ENCODE data around the gene COL4A2.
"Not testable (repeated sequence)": the region's sequence is repeated elsewhere in the genome, so short reads cannot be mapped to it uniquely, and the experiment has no call there.

The COL4A2 gene

DNA sequence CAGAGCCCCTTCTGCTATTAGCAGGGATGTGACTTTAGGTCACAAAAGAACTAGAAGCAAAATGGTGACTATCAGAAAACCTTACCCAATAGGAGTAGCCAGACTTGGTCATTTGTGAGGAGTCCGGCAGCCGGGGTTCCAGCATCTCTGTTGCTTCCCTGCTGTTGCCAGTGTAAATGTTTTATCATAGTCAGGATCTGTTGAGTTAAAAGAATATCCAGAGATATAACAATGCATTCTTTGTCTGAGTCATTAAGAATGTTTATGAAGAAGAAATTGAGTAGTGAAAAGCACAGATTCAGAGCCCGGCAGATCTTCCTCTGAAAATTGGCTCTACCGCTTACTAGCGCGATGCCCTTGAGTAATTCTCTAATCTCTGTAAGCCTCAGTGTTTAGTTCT lies 84.2 kb downstream of the COL4A2 start:
- Mint-ChIP-seq H3K27ac (no peak overlapping the region), H3K4me3 (no peak overlapping the region), H3K27me3 (peaks cover 52 to 53% of the 10 kb centered on the region in 2 donors), H3K4me1 (peaks cover 8 to 19% of the 10 kb centered on the region in 2 donors), H3K36me3 (peaks cover 0 to 1% of the 10 kb centered on the region in 2 donors), H3K9me3 (peaks cover 0 to 2% of the 10 kb centered on the region in 2 donors)
- ATAC-seq (replicated peaks) (no peak), DNase-seq (no peak)

DNA sequence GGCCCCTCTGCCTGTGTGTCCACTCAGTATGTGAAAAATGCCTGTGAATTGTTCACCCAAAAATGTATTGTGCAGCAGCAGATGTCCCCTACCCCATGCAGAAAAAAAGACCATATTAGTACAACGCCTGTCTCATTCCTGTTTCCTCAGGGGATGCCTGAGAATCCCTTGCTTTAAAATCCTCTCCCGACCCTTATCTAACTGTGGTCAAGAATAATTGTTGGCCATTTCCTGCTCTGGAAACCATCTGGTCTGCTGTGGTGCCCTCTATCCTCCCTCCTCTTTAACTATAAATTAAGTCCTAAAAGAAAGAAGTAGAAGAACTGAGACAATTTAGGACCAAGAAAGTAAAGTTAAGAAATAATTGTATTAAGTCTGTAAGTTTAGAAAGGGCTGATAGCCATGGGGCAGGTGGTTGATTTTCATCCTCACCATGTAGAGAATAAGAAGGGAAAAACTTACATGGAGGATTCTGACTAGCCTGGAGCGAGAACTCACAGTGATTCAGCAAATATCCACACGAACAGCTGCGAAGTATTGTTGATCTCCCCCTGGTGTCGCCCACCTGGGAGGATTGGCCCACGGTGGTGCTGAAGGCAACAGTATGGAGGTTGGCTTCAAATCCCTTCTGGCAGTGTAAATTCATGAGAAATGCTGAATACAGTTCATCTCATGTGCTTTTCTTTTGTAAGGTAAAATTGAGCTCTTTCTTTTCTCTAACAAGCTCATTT lies 85.6 kb downstream of the COL4A2 start:
- no peak for ATAC-seq (replicated peaks)
- Mint-ChIP-seq H3K27ac (no peak overlapping the region), H3K4me3 (no peak overlapping the region), H3K36me3 (peaks cover 0 to 1% of the 10 kb centered on the region in 2 donors), H3K4me1 (peaks cover 8 to 17% of the 10 kb centered on the region in 2 donors), H3K27me3 (peaks cover 65 to 66% of the 10 kb centered on the region in 2 donors), H3K9me3 (peaks cover 0 to 2% of the 10 kb centered on the region in 2 donors)
- DNase-seq = no peak

DNA sequence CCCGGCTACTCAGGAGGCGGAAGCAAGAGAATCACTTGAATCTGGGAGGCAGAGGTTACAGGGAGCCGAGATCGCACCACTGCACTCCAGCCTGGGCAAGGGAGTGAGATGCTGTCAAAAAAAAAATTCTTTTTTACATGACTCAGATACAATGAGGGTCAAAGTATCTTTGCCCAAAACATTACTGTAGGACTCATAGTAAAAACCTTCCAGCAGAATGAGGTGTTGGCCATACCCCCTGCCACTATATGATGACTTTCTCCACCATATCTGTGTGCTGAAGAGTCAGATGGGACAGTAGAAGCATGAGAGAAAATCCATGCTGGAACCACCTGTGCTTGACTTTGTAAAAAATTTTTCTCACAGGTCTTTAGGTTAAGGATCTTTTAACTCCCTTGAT lies 86.7 kb downstream of the COL4A2 start:
- H3K36me3 Mint-ChIP-seq = peaks cover 0 to 1% of the 10 kb centered on the region in 2 donors
- no peak overlapping the region for H3K4me3 Mint-ChIP-seq
- H3K9me3 Mint-ChIP-seq = peaks cover 0 to 2% of the 10 kb centered on the region in 2 donors
- peaks cover 61 to 68% of the 10 kb centered on the region in 2 donors for H3K27me3 Mint-ChIP-seq
- ATAC-seq (replicated peaks) (no peak), DNase-seq (no peak)
- H3K27ac Mint-ChIP-seq = no peak overlapping the region
- peaks cover 2 to 8% of the 10 kb centered on the region in 2 donors for H3K4me1 Mint-ChIP-seq

DNA sequence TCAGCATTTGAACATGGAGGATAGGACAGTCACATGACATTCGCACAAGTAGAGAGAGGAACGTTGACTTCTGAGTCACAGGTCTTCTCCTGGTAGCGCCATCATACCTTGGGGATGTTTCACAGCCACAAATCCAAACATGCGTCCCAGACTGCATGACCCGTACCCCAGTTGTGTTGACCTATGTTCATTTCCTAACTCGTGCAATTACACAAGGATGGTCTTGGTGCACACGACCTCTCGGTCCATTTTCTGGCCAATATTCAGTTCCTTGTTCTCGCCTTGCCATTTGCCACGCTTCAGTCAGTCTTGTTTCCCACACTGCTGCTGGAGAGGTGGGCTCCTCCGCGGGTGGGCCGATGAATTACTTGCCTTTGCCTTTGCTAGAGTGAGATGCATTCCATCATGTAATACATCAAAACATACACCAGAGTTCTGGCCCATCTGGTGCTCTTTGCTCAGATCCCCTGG lies 87.3 kb downstream of the COL4A2 start:
- H3K4me3 Mint-ChIP-seq = no peak overlapping the region
- peaks cover 0 to 1% of the 10 kb centered on the region in 2 donors for H3K36me3 Mint-ChIP-seq
- DNase-seq = no peak
- peaks cover 0 to 5% of the 10 kb centered on the region in 2 donors for H3K4me1 Mint-ChIP-seq
- H3K27me3 Mint-ChIP-seq = peaks cover 55 to 62% of the 10 kb centered on the region in 2 donors
- ATAC-seq (replicated peaks) = no peak
- H3K27ac Mint-ChIP-seq = no peak overlapping the region
- H3K9me3 Mint-ChIP-seq = peaks cover 0 to 2% of the 10 kb centered on the region in 2 donors

DNA sequence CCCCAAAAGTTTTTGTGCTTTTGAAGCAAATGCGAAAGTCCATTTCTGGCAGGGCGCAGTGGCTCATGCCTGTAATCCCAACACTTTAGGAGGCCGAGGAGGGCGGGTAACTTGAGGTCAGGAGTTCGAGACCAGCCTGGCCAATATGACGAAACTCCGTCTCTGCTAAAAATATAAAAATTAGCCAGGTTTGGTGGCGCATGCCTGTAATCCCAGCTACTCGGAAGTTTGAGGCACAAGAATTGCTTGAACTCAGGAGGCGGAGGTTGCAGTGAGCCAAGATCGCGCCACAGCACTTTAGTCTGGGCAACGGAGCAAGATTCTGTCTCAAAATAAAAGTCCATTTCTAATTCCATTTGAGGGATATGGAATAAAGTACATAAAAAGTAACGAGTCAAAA lies 88.5 kb downstream of the COL4A2 start:
- not testable (repeated sequence) for ATAC-seq (replicated peaks); H3K4me3 Mint-ChIP-seq; H3K36me3 Mint-ChIP-seq

DNA sequence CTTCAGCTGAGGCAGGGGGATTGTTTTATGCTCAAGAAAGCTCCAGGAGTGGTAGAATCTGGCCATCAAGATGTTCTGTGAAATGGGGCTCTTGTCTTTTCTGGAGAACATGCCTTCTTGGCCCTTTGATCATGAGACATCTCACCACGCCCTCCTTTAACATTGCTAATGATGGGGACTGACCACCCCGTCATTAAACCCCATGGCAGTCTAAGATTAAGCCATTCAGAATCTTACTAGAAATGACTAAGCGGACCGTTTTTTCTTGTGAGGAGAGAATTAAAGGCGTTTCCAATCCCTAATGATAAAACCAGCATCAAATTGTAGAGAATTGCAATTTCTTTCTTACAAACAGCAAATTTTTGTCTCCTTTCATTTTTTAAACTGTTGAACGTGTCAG lies 89.4 kb downstream of the COL4A2 start:
- H3K36me3 Mint-ChIP-seq = peaks cover 0 to 1% of the 10 kb centered on the region in 2 donors
- DNase-seq = no peak
- no peak overlapping the region for H3K27ac Mint-ChIP-seq
- peaks cover 0 to 2% of the 10 kb centered on the region in 2 donors for H3K9me3 Mint-ChIP-seq
- peaks cover 0 to 5% of the 10 kb centered on the region in 2 donors for H3K4me1 Mint-ChIP-seq
- peaks cover 45 to 48% of the 10 kb centered on the region in 2 donors for H3K27me3 Mint-ChIP-seq
- no peak for ATAC-seq (replicated peaks)
- no peak overlapping the region for H3K4me3 Mint-ChIP-seq

More for the DNA sequence above, 88.5 kb downstream of the COL4A2 start:
- DNase-seq, H3K9me3 Mint-ChIP-seq, H3K27ac Mint-ChIP-seq, H3K4me1 Mint-ChIP-seq: not testable (repeated sequence)
- peaks cover 53% of the 10 kb centered on the region in 2 donors for H3K27me3 Mint-ChIP-seq

DNA sequence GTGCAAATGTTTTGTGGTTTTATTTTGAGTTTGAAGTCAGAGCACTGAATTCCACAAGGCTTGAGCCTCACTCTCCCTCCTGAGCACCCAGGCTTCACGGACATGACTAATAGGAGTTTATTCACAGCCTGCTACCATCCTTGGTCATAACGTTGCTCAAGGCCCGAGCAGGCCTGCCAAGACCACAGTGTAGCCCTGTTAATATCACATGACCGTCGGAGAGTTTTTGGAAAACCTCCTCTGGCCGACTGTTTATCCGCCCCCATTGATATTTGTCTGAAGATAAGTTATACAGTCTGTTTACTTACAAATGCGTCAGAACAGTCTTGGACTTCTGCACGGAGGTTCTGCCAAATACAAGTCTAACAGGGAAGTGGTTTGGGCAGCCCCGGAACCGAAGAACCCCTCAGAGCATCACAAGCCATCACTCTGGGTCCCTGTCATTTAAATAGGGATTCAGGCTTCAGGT lies 89.9 kb downstream of the COL4A2 start:
- Mint-ChIP-seq H3K4me3 (no peak overlapping the region), H3K9me3 (no peaks in the 10 kb centered on the region), H3K27ac (no peak overlapping the region), H3K36me3 (peaks cover 0 to 1% of the 10 kb centered on the region in 2 donors), H3K4me1 (peaks cover 0 to 5% of the 10 kb centered on the region in 2 donors), H3K27me3 (peaks cover 42 to 47% of the 10 kb centered on the region in 2 donors)
- DNase-seq (no peak), ATAC-seq (replicated peaks) (no peak)

DNA sequence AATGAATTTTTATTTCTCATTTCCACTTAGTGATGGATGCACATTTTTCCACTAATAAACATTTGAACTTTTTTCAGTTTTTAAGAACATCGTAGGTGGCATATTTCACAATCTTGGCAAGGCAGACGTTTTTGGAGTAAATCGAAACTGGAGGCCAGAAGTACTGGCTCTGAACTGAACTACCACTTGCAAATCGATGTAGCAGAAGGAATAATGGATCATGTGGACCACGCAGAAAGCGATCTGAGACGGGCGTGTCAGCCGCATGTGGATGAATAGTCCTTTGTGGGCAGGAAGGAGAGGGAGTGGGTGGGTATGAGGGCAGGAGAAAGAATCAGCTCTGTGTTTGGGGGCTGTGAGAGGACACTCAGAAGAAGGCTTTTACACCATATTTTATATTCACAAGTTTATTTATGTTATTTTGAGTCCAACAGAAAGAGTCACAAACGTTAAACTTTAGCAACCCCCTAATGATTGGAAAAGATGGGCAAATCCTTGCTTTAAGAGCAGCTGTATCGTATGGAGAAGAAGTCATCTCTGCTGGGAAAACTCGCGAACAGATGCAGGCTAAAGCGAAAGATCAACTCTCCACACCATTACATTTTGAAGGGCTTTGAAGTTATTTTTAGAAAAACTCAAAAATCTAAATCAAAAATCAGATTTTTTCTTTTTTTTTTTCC lies 90.5 kb downstream of the COL4A2 start:
- H3K4me3 Mint-ChIP-seq = no peak overlapping the region
- peaks cover 0 to 3% of the 10 kb centered on the region in 2 donors for H3K4me1 Mint-ChIP-seq
- ATAC-seq (replicated peaks) (no peak), DNase-seq (no peak)
- H3K27ac Mint-ChIP-seq = no peak overlapping the region
- no peaks in the 10 kb centered on the region for H3K9me3 Mint-ChIP-seq
- peaks cover 40 to 47% of the 10 kb centered on the region in 2 donors for H3K27me3 Mint-ChIP-seq
- H3K36me3 Mint-ChIP-seq = peaks cover 0 to under 1% of the 10 kb centered on the region in 2 donors

DNA sequence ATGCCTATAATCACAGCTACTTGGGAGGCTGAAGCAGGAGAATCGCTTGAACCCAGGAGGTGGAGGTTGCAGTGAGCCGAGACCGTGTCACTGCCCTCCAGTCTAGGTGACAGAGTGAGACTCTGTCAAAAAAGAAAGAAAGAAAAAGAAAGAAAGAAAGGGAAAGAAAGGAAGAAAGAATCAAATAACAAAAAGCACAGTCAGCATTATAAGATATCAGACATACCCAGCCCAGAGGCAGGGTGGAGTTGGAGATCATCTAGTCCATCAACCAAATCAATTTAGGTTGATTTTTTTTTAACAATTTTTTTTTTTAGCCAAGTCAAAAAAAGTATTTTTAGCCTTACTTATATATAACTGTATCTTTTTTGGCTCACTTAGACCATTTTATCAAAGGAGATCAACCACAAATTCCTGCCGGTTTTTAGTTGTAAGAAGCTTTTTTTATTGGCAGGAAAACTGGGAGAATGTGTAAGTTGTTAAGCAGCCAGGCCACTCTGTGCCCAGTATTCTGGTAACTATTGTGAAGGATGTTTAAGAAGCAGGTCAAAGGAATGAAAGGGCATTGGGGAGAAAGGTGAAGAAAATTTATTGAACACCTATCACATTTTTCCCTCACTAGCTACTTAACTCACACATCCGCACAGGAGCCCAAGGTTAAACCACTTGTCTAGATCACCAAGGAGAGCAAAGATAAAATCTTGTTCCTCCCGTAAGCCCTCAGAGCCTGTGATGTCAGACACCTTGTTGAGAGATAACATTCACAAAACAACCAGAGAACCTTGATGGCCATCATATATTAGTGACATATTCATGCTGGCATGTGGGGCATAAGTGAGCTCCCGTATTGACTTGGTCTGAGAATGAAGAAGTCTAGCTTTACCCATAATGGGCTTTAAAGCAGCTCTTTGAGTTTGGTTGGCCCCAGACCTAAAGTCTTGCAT lies 91.8 kb downstream of the COL4A2 start:
- H3K27me3 Mint-ChIP-seq = peaks cover 51 to 56% of the 10 kb centered on the region in 2 donors
- no peaks in the 10 kb centered on the region for H3K4me1 Mint-ChIP-seq
- DNase-seq (no peak), ATAC-seq (replicated peaks) (no peak)
- no peaks in the 10 kb centered on the region for H3K9me3 Mint-ChIP-seq
- H3K4me3 Mint-ChIP-seq = no peak overlapping the region
- H3K36me3 Mint-ChIP-seq = no peaks in the 10 kb centered on the region
- no peak overlapping the region for H3K27ac Mint-ChIP-seq

DNA sequence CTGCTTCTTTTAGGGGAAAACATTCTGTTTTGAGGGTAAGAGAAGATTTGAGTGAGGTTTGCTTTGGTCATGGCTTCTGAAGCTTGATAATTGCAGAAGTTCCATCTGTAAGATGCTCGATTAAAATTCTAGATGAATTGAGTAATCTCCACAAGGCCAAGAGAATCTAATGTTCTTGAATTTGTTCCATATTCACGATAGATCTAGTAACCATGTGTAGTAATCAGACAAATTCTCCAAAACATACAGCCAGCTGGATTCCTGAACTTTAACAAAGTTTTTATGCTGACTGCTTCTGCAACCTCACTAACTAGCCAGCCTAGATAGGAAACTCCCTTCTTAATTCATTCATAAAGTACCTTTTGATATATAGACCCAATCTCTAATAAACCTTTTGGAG lies 92.7 kb downstream of the COL4A2 start:
- H3K4me3 Mint-ChIP-seq = no peak overlapping the region
- peaks cover 47 to 56% of the 10 kb centered on the region in 2 donors for H3K27me3 Mint-ChIP-seq
- ATAC-seq (replicated peaks) = no peak

DNA sequence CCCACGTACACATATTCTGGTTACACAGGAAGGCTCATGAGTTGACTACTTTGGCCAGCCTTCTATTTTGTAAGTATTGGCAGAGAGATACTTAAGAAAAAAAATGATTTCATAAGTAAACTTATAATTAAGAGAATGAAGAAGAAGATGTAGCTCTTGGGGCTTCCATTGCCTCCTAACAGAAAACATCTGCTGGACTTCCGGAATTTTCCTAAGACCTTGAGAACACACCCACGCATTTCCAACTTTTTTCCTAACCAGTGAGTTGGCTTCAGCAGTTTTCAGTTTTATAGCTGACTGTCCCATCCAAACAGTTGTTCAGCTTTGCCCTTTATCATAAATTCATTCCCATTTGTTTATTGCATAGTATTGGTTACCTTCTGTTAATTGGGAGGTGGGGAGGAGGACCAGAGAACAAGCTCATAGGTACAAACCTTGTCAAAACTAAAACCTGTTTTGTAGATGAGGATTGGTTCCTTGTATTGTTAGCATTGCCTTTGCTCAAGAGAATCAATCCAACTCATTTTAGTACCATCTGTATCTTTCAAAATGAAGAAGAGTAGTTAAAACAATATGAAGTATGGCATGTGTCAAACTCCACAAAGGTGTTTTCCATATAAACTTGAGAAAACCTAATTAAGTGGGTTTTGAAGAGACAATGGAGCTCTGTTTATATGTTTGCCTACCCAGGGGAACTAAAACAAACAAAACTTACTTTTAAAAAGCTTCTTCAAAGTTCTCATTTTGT lies 93.9 kb downstream of the COL4A2 start:
- H3K4me1 Mint-ChIP-seq = peaks cover 4 to 7% of the 10 kb centered on the region in 2 donors
- peaks cover 49 to 57% of the 10 kb centered on the region in 2 donors for H3K27me3 Mint-ChIP-seq
- no peaks in the 10 kb centered on the region for H3K36me3 Mint-ChIP-seq
- DNase-seq (no peak), ATAC-seq (replicated peaks) (no peak)
- H3K4me3 Mint-ChIP-seq = no peak overlapping the region
- H3K9me3 Mint-ChIP-seq = no peaks in the 10 kb centered on the region
- no peak overlapping the region for H3K27ac Mint-ChIP-seq

More for the DNA sequence above, 92.7 kb downstream of the COL4A2 start:
- no peaks in the 10 kb centered on the region for H3K36me3 Mint-ChIP-seq
- no peaks in the 10 kb centered on the region for H3K4me1 Mint-ChIP-seq
- no peak for DNase-seq
- H3K9me3 Mint-ChIP-seq = no peaks in the 10 kb centered on the region
- no peak overlapping the region for H3K27ac Mint-ChIP-seq

DNA sequence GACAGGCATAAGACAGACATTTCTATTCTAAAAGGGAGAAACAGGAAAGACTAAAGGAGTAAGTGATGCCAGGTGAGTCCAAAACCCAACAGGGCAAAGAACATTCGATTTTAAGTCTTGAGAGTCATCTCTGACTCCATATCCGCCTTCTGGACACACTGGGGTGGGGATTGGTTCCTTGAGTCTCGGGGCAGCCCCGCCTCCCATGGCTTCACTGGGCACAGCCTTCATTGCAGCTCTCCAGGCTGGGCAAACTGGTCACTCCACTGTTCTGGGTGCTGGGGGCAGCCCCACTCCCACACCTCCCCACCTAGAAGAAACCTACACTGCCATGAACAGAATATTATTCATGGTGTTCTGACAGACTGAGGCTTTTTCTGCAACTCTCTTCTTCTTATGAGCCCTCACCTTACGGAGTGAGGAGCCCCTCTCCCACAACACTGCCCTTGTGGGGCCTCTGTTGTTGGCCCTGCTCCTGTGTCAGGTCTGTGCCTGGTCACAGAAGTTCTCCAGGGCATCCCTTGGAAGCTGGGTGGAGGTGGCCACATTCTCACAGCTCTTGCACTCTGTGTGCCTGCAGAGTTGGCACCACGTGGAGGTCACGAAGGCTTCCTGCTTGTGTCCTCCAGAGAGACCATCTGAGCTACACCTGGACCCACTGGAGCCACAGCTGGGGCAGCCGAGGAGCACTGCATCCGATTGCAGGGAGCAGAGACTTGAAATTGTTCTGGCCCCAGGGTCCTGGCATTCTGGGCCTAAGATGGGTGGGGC lies 95.4 kb downstream of the COL4A2 start:
- peaks cover 4 to 7% of the 10 kb centered on the region in 2 donors for H3K4me1 Mint-ChIP-seq
- no peak for ATAC-seq (replicated peaks)
- no peak overlapping the region for H3K4me3 Mint-ChIP-seq
- no peaks in the 10 kb centered on the region for H3K9me3 Mint-ChIP-seq
- no peak for DNase-seq
- H3K27ac Mint-ChIP-seq = no peak overlapping the region
- no peaks in the 10 kb centered on the region for H3K36me3 Mint-ChIP-seq
- peaks cover 49 to 58% of the 10 kb centered on the region in 2 donors for H3K27me3 Mint-ChIP-seq

DNA sequence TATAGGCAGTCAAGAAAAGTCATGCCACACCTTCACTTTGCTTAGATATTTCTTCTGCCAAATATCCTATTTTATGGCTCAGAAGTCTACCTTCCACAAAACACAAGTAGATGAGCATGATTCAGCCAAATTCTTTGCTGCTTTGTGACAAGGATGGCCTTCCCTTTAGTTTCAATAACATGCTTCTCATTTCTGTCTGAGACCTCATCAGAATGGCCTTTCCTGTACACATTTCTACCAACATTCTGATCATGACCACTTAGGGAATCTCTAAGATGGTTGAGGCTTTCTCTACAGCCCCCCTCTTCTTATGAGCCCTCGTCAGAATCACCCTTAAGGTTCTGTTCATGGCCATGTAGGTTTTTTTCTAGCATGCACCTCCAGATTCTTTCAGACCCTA lies 96.2 kb downstream of the COL4A2 start:
- Mint-ChIP-seq H3K4me3 (no peak overlapping the region), H3K9me3 (no peaks in the 10 kb centered on the region), H3K27me3 (peaks cover 51 to 59% of the 10 kb centered on the region in 2 donors), H3K36me3 (no peaks in the 10 kb centered on the region), H3K27ac (no peak overlapping the region), H3K4me1 (peaks cover 4 to 7% of the 10 kb centered on the region in 2 donors)
- DNase-seq (no peak), ATAC-seq (replicated peaks) (no peak)
